DND-41 (cell line): ENCODE data around the gene METAP2.
A peak's percentile ranks its signal among the peaks of the same experiment; 100 is the strongest.

Experiments used
- ATAC-seq: fragments of 200-7000 bp; cut with Tn5 transposase; 3 replicates; pipeline ENCODE4 v1.9.1; 2021; ENCODE audit warnings: low read depth; ENCODE audit not compliant: insufficient read depth
- DNase-seq: peaks from one replicate; pipeline ENCODE4 v3.0.0-alpha.2; 2020
- H2AFZ ChIP-seq: 2 replicates; pipeline ENCODE4 v1.6.0; 2012; ENCODE audit warnings: low read depth, low read length
- H3K27ac ChIP-seq: 2 replicates; pipeline ENCODE4 v1.5.1; 2012; ENCODE audit warnings: low read length, inconsistent platforms
- H3K27me3 ChIP-seq: fragments of 200-600 bp; sonication (generic); 2 replicates; pipeline ENCODE4 v1.6.0; 2012; ENCODE audit warnings: low read length, mild to moderate bottlenecking, inconsistent platforms; ENCODE audit not compliant: insufficient read depth, poor library complexity
- H3K36me3 ChIP-seq: 2 replicates; pipeline ENCODE4 v1.5.1; 2012; ENCODE audit warnings: low read length, inconsistent platforms; ENCODE audit not compliant: insufficient read depth
- H3K4me1 ChIP-seq: 2 replicates; pipeline ENCODE4 v1.5.1; 2012; ENCODE audit warnings: mild to moderate bottlenecking, low read length; ENCODE audit not compliant: insufficient read depth
- H3K4me2 ChIP-seq: 2 replicates; pipeline ENCODE4 v1.6.0; 2012; ENCODE audit warnings: mild to moderate bottlenecking, moderate library complexity, low read length, inconsistent platforms; ENCODE audit not compliant: insufficient read depth
- H3K4me3 ChIP-seq, 2 experiments: fragments of 200-600 bp in 1 of 2; shearing (Covaris generic) in 1 of 2; 2 replicates each; pipeline ENCODE4 v1.5.1; 2012 to 2016; ENCODE audit warnings: inconsistent platforms in 2 of 2, low read length in 2 of 2, mild to moderate bottlenecking in 2 of 2, low read depth in 1 of 2, moderate library complexity in 1 of 2
- H3K79me2 ChIP-seq: 2 replicates; pipeline ENCODE4 v1.6.0; 2012; ENCODE audit warnings: low read length, inconsistent platforms; ENCODE audit not compliant: insufficient read depth
- H3K9ac ChIP-seq: 2 replicates; pipeline ENCODE4 v1.6.0; 2012; ENCODE audit warnings: low read depth, mild to moderate bottlenecking, inconsistent platforms, low read length, moderate library complexity
- H3K9me3 ChIP-seq: 2 replicates; pipeline ENCODE4 v1.5.1; 2012; ENCODE audit warnings: low read length, moderate library complexity, mild to moderate bottlenecking, inconsistent platforms; ENCODE audit not compliant: insufficient read depth, severe bottlenecking
- H4K20me1 ChIP-seq: 2 replicates; pipeline ENCODE4 v1.6.0; 2012; ENCODE audit warnings: low read length; ENCODE audit not compliant: insufficient read depth
- EZH2 ChIP-seq: IDR thresholded peaks from 3 replicates; pipeline ENCODE4 v1.6.1; 2012; ENCODE audit warnings: borderline replicate concordance, low read depth, mild to moderate bottlenecking, moderate library complexity, low read length, inconsistent platforms; ENCODE audit not compliant: severe bottlenecking
- TF ChIP-seq, protein P1 (sequence below): IDR thresholded peaks from 2 replicates; pipeline ENCODE4 v1.5.1; 2012; ENCODE audit warnings: borderline replicate concordance, low read length, moderate library complexity, mild to moderate bottlenecking; ENCODE audit not compliant: poor library complexity, severe bottlenecking; ENCODE audit errors: extremely low read depth

Gene METAP2

DNA sequence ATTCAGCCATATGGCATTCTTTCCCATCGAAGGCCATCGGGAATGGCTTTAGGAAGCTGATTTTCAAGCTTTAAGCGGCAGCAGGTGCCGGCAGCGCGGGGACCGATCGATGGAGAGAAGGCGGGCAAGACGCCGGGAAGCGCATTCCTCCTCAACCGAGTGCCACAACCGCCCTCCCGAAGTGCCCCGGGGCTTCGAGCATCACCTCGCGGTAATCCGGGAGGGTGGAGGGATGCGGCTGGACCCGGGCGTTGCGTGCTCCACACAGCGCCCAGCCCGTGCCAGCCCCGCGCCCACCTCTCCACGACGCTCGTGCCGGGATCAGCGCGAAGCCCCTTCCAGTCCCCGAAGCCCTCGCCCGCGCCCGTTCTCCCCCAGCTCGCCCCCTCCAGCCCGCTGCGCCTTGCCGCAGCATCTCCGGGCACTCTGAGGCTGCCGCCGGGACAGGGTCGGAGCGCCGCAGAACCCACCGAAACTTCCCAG, 74.1 kb downstream of the METAP2 start:
- Histone ChIP-seq H4K20me1 (no peaks in the 10 kb centered on the region), H3K4me3 (peak overlapping the region; percentile 29 to 60), H3K27me3 (no peaks in the 10 kb centered on the region), H3K4me2 (peak overlapping the region; percentile 75), H3K27ac (peak overlapping the region; percentile 76), H2AFZ (peak overlapping the region; percentile 70), H3K79me2 (peaks cover 80% of the 10 kb centered on the region), H3K4me1 (peaks cover 70% of the 10 kb centered on the region), H3K9ac (peak overlapping the region; percentile 92), H3K36me3 (peaks cover 2% of the 10 kb centered on the region), H3K9me3 (peaks cover 5% of the 10 kb centered on the region)
- ATAC-seq (peak; percentile 50), DNase-seq (peak; percentile 57)
- no peak for TF ChIP-seq EZH2
- TF ChIP-seq, protein P1, sequence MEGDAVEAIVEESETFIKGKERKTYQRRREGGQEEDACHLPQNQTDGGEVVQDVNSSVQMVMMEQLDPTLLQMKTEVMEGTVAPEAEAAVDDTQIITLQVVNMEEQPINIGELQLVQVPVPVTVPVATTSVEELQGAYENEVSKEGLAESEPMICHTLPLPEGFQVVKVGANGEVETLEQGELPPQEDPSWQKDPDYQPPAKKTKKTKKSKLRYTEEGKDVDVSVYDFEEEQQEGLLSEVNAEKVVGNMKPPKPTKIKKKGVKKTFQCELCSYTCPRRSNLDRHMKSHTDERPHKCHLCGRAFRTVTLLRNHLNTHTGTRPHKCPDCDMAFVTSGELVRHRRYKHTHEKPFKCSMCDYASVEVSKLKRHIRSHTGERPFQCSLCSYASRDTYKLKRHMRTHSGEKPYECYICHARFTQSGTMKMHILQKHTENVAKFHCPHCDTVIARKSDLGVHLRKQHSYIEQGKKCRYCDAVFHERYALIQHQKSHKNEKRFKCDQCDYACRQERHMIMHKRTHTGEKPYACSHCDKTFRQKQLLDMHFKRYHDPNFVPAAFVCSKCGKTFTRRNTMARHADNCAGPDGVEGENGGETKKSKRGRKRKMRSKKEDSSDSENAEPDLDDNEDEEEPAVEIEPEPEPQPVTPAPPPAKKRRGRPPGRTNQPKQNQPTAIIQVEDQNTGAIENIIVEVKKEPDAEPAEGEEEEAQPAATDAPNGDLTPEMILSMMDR = no peak

DNA sequence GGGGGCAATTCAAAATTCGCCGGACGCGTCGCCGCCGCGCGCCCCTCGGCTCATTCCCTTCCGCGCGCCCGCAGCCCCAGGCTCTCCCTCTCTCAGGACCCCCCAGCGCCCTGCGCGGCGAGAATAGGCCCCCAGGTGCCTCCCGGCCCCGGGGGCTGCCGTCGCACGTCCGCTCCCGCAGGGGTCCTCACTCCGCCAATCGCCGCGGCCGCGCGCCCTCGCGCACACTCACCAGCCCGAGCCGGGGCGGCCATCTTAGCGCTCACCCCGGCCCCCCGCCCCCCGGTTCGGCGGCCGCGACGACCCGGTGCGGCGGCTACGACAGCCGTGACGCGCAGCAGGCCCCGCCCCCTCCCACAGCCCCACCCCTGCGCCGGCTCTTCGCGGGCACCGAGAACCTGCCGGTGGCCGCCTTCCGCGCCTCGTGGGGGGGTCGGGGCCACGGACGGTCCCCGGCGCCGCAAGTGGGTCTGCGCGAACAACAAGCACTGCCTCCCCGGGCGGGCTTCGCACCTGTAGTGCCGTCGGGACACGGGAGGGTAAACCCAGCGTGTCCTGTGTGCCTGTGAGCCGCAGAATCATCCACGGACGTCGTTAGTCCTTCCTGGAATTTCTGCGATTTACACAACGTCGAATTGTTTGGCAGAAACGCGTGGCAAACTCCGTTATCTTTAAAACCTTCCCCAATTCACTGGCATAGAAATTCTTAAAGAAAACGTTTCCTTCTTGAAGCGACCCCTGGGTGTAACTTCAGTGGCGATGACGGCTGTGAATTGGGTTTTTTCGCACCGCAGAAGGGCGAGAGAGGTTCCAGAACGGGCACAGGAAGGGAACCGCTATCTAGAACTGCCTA, 74.8 kb downstream of the METAP2 start:
- H3K9ac ChIP-seq = peak overlapping the region; percentile 92
- H3K4me1 ChIP-seq = peaks cover 77% of the 10 kb centered on the region
- peak overlapping the region; percentile 76 for H3K27ac ChIP-seq
- H4K20me1 ChIP-seq = no peaks in the 10 kb centered on the region
- TF ChIP-seq, protein P1 = no peak
- no peak for TF ChIP-seq EZH2
- ATAC-seq (peak; percentile 69), DNase-seq (peak; percentile 80)
- H3K79me2 ChIP-seq = peaks cover 79% of the 10 kb centered on the region
- H3K9me3 ChIP-seq = peaks cover 5% of the 10 kb centered on the region
- H3K4me2 ChIP-seq = peak overlapping the region; percentile 75
- peaks cover 2% of the 10 kb centered on the region for H3K36me3 ChIP-seq
- peak overlapping the region; percentile 29 to 60 for H3K4me3 ChIP-seq
- no peaks in the 10 kb centered on the region for H3K27me3 ChIP-seq
- H2AFZ ChIP-seq = peak overlapping the region; percentile 91

DNA sequence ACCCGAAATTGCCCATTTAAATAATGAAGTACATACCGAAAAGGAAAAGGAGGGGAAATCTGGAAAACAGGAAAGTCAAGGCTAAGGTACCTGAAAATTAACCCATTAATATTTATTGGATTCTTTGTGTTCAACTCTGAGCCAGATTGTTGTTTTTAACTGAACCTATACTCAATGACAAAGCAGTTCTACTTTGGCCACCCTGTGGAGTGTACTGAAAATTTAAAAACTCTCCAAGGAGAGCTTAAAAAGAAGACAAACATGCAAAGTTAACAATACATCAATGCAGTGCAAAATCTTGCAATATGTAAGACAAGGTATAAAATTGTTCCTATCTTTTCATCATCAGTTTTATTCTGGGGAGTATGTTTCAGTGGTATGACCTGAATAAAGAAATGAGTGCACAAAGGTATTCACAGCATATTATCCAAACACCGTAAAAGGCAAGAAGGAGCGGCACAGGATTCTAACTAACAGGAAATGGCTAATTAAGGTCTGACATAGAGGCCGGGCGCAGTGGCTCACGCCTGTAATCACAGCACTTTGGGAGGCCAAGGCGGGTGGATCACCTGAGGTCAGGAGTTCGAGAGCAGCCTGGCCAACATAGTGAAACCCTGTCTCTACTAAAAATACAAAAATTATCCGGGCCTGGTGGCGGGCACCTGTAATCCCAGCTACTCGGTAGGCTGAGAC, 75.6 kb downstream of the METAP2 start:
- Histone ChIP-seq H3K79me2 (peaks cover 78% of the 10 kb centered on the region), H3K4me2 (peak overlapping the region; percentile 75)
- ATAC-seq = no peak

More for the DNA sequence above, 75.6 kb downstream of the METAP2 start:
- no peaks in the 10 kb centered on the region for H3K27me3 ChIP-seq
- peaks cover 2% of the 10 kb centered on the region for H3K36me3 ChIP-seq
- H3K4me1 ChIP-seq = peaks cover 84% of the 10 kb centered on the region
- DNase-seq = no peak
- no peak for TF ChIP-seq EZH2
- TF ChIP-seq, protein P1 = no peak
- H2AFZ ChIP-seq = peak overlapping the region; percentile 91
- H3K4me3 ChIP-seq = peak overlapping the region in 1 of 2 experiments; percentile 60; a peak in 3 of 4 replicates
- peak overlapping the region; percentile 92 for H3K9ac ChIP-seq
- H3K27ac ChIP-seq = peak overlapping the region; percentile 76
- peaks cover 5% of the 10 kb centered on the region for H3K9me3 ChIP-seq
- no peaks in the 10 kb centered on the region for H4K20me1 ChIP-seq
